NT2/D1 (cell line): ENCODE results near the gene B4GALNT4.

Experiments used
- YY1 ChIP-seq: IDR thresholded peaks from 2 replicates; pipeline ENCODE4 v1.6.1; 2011; ENCODE audit not compliant: insufficient read length, insufficient read depth
- ZNF274 ChIP-seq: IDR thresholded peaks from 2 replicates; pipeline ENCODE4 v1.6.1; 2011; ENCODE audit warnings: mild to moderate bottlenecking, low read depth, low read length

DNA sequence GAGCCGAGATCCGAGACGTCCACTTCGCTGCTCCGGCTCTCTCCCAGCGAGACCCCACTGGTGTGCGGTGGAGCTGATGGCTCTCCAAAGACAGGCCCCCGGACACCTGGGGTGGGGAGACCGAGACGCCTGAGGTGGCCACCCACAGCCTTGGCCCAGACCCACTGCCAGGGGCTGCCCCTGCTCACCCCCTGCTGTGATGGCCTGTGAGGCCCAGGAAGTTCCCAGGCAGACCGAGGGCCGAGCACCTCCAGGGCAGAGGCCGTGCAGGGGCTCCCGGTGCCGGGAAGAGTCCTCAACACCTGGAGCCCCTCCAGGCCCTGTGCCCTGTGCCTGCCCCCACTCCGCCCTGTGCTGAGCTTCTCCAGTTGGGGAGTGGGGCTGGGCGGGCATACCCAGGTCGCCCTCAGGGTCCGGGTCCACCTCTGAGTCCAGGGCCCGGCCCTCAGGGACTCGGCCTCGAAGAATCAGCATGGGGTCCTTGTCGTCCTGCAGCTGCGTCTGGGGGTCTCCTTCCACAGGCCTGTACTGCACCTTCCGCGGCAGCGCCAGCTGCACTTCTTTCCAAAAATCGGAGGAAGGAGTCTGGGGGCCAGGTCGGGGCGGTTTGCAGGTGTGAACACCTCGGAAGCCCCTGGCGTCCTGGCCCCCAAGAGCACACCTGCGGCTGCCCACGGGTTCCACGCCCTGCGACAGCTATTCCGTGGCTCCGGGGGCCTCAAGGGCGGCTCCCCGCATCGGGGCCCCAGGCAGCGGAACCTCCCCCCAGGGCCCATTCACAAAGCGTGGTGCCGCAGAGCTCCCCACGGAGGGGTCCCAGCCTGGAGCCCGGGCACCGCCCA, 36.9 kb downstream of the B4GALNT4 start:
- no peak for TF ChIP-seq ZNF274
- TF ChIP-seq YY1 = no peak
